GM18868 (cell line): ENCODE results near the gene ELANE.
"Not testable (repeated sequence)": the region's sequence is repeated elsewhere in the genome, so short reads cannot be mapped to it uniquely, and the experiment has no call there.

Experiments used
- ATAC-seq: cut with Tn5 transposase; IDR thresholded peaks from one replicate; pipeline ENCODE4 v1.9.1; 2021; ENCODE audit warnings: mild to moderate bottlenecking, moderate library complexity; ENCODE audit not compliant: unreplicated experiment

The ELANE gene

GRCh38 chr19:835210-835810 lies 16.8 kb upstream of the ELANE start:
- no peak for ATAC-seq

DNA sequence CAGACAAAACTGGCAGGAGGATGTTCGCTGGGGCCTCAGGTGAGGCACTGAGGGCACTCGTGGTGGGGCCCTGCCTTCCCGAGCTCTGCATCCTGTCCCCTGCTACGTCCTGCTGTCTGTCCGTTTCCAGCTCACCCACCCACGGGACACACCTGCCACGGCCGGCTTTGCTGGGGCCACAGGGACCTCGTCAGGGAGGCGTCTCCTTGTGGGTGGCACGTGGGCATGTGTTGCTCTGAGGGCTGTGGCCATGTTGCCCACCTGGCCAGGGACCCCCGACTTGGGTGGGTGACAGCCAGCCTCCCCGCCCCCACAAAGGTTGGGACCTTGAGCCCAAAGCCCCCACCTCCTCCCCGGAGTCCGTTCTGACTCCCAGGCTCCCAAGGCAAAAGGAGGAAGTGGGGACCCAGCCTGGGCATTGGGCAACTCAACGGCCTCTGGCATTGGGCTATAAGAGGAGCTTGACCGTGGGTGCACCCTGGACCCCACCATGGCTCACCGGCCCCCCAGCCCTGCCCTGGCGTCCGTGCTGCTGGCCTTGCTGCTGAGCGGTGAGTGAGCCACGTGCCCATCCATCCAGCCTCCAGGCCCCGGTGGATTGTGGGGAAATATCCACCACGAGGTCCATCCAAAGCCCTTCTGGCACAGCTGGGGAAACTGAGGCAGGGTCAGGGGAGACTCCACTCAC lies 11.4 kb upstream of the ELANE start, which contains the start of gene PRTN3:
TSS of gene PRTN3 (plus strand) at position 481 of the 688 bp plus-strand sequence. CDS start at position 491, 10 bp downstream.
- no peak for ATAC-seq

DNA sequence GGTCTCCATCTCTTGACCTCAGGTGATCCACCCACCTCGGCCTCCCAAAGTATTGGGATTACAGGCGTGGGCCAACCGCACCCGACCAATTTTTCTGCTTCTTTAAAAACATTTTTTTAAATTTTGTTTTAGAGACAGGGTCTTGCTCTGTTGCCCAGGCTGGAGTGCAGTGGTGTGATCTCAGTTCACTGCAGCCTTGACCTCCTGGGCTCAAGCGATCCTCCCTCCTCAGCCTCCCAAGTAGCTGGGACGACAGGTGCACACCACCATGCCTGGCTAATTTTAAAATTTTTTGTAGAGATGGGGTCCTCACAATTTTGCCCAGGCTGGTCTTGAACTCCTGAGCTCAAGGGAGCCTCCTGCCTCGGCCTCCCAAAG lies 9.3 kb upstream of the ELANE start:
- ATAC-seq: not testable (repeated sequence)

DNA sequence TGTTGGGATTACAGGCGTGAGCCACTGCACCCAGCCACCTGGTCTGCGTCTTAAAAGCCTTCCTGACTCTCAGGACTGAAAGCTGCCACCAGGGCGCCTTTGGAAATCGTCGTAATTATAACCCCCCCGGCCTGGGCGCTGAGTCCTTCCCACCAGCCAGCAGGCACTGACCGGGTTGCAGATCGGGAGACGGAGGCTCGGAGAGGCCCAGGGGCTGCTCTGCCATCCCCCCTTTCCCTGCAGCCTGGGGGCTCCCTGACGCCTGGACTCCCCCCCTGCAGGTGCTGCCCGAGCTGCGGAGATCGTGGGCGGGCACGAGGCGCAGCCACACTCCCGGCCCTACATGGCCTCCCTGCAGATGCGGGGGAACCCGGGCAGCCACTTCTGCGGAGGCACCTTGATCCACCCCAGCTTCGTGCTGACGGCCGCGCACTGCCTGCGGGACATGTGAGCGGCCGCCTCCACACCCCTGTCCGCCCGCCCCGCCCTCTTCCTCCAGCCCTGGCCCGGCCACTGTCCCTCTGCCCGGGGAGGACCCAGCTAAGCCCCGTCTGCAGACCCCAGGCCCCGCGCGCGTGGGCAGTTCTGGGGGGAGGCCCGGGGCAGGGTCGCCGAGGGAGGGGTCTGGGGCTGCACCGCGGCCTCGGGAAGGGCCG lies 8.8 kb upstream of the ELANE start:
- ATAC-seq: no peak

DNA sequence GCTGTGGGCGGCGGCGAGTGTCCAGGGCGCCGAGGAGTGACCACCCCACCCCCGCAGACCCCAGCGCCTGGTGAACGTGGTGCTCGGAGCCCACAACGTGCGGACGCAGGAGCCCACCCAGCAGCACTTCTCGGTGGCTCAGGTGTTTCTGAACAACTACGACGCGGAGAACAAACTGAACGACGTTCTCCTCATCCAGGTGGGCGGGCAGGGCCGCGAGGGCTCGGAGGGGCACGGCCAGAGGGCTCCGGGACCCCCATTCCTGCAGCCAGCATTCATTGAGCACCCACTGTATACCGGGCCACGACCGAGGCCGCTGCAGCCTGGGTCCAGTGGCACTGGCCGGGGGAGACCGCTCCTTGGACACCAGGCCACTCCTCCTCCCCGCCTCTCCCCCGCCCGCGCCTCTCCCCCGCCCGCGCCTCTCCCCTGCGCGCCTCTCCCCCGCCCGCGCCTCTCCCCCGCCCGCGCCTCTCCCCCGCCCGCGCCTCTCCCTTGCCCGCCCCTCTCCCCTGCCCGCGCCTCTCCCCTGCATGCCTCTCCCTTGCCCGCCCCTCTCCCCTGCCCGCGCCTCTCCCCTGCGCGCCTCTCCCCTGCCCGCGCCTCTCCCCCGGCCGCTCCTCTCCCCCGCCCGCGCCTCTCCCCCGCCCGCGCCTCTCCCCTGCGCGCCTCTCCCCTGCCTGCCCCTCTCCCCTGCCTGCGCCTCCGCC lies 8.1 kb upstream of the ELANE start:
- no peak for ATAC-seq

DNA sequence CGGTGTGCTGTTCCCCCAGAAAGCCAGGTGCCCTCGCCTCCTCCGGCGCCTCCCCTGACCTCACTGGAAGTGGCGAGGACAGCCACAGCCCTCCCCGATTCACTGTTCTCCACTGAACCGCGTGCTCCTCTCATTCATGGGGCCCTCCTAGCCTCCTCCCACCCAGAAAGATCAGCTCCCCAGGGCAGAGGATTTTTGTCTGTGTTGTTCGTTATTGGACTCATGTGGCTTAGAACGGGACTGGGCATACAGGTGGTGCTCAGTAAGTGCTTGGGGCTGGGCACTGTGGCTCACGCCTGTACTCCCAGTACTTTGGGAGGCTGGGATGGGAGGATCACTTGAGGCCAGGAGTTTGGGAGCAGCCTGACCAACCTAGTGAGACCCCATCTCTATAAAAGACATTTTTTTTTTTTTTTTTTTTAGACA lies 7.5 kb upstream of the ELANE start:
- no peak for ATAC-seq

GRCh38 chr19:845707-846521 lies 6.2 kb upstream of the ELANE start:
- ATAC-seq: no peak

DNA sequence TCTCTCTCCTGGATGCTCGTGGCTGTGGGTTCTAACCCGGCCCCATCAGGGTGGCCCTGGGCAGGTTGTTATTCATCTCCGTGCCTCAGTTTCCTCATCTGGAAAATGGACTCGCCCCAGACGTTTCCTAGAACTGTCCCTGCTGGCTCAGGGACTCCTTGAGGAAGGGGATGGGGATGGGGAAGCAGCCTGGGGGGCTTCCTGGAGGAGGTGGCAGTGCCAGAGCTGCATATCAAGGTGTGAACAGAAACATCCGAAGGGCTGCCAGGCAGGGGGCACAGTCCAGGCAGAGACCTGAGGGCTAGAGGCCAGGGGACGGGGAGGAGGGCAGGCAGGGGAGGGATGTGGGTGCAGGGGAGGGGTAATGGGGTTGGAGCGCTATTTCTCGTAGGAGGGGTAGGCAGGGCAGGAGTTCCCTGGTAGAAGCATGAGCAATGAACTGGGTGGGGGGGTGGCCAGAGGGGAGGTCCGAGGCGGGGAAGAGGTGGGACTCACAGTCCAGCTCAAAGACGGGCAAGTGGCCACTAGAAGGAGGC lies 3.6 kb upstream of the ELANE start:
- ATAC-seq: no peak

GRCh38 chr19:849195-849594 lies 2.9 kb upstream of the ELANE start:
- not testable (repeated sequence) for ATAC-seq

DNA sequence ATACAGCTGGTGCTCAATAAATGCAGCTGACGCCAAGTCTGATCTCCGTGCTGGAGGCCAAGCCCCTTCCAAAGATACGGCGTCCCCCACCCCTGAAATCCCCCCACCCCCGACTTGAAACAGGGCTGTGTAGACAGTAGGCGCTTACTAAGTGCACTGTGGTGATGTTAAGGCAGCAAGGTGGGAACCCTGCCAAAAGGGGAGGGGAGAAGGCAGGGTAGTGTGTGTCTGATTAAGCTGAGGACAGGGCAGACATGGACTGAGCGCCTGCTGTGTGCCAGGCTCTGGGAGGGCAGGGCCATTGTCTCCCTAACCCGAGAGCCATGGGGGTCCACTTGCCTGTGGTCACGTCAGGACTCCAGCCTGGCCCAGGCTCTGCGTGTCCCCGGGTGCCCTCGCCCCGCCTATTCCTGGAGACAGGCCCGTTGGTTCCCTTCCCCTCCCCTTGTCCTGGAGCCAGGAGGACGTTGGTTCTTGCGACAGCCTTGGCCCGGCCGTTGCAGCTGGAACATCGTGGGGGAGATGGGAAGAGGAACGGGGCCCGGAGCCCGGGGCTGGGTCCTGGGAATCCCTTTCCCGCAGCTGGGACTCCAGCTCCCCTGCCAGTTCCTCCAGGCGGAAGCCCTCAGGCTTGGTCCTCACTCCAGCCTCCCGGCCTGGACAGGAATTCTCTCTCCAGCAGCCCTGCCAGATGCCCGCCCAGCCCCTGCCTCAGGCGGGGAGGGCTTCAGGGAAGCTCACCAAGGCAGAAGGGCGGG lies 1.7 kb upstream of the ELANE start:
- ATAC-seq: no peak

GRCh38 chr19:850979-851335 lies 1.1 kb upstream of the ELANE start:
- ATAC-seq: no peak

- no peak for ATAC-seq
Measured at GRCh38 chr19:853014-853585, 997 bp downstream of the ELANE start.

DNA sequence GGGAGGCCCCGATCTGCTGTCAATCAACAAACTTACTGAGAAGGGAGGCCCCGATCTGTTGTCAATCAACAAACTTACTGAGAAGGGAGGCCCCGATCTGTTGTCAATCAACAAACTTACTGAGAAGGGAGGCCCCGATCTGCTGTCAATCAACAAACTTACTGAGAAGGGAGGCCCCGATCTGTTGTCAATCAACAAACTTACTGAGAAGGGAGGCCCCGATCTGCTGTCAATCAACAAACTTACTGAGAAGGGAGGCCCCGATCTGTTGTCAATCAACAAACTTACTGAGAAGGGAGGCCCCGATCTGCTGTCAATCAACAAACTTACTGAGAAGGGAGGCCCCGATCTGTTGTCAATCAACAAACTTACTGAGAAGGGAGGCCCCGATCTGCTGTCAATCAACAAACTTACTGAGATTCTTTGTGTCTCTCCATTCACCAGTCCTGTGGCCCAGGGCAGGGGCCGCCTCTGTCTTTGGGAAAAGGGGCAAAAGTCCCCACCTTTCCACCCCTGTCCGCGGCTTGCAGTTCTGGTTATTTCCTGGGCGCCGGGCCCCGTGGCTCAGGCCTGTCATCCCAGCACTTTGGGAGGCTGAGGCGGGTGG lies 1.6 kb downstream of the ELANE start:
- ATAC-seq: not testable (repeated sequence)

DNA sequence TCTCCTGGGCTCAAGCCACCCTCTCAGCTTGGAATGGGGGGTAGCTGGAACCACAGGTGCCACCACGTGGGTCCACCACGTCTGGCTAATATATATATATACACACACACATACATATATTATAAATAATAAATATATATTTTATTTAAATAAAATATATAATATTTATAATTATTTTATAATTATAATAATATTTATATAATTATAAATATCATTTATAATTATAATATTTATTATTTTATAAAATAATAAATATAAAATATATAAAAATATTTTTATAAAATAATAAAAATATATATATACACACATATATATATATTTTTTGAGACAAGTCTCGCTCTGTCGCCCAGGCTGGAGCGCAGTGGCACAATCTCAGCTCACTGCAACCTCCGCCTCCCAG lies 2.4 kb downstream of the ELANE start:
- ATAC-seq: no peak

GRCh38 chr19:855142-855541 lies 3.0 kb downstream of the ELANE start:
- ATAC-seq: no peak

DNA sequence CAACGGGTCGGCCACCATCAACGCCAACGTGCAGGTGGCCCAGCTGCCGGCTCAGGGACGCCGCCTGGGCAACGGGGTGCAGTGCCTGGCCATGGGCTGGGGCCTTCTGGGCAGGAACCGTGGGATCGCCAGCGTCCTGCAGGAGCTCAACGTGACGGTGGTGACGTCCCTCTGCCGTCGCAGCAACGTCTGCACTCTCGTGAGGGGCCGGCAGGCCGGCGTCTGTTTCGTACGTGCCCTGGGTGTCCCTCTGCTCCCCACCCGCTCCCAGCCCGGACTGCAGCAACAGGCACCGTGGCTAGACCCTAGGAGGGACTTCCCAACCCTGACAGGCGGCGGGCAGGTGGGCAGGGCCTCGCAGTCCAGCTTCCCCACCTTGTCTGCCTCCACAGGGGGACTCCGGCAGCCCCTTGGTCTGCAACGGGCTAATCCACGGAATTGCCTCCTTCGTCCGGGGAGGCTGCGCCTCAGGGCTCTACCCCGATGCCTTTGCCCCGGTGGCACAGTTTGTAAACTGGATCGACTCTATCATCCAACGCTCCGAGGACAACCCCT lies 3.5 kb downstream of the ELANE start:
- ATAC-seq: no peak

DNA sequence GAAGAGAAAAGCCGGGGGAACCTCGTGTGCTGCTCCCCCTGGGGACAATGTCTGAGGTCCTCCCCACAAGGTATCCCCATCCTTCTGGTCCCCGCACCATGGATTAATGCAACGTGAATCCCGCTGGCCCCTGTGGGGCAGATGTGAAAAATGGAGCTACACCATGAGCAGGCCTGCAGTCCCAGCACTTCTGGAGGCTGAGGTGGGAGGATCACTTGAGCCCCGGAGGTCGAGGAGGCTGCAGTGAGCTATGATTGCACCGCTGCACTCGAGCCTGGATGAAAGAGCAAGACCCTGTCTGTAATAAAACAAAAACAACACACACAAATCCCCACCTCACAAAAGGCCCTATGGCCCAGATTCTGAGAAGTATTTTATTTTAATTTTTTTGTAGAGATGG lies 6.2 kb downstream of the ELANE start:
- no peak for ATAC-seq

DNA sequence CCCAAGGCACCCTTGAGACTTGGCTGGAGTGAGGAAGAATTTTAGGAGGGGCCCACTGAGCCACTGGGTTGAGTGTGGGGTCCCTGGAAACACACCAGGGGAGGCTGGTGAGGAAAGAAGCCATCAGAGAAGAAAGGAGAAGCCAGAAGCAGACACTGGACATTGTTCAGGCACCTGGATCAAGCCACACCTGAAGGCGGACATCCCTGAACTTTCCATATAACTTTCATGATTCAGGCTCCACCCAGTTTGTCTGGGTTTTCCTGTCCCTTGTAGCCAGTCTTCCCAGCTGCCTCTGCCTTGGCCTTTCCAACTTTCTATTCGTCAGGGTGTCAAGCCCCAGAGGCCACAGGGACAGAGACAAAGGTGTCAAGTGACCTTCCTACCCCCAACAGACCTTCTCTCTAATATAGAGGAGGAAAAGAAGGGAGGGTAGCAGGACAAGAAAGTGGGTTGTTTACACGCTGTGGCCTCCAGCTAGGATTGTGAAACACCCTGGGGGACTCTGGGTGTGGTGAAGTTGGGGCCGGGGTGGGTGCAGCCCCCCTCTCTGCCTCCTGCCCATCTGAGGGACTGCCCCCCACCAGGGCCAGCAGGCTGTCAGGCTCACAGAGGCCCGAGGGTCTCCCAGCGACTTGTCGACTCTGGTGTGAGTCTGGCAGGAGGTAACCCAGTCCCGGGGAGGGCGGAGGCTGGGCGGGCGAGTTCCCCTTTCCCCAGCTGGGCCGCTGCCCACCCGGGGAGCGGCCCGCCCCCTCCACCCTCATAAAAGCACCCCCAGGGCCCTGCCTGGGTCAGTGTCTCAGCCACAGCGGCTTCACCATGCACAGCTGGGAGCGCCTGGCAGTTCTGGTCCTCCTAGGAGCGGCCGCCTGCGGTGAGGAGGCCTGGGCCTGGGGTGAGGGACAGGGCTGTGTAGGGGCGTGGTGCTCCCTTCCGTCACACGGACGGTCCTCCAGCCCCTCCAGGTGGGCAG lies 7.1 kb downstream of the ELANE start, which contains the start of gene CFD:
TSS of gene CFD (plus strand) at position 797 of the 976 bp plus-strand sequence. CDS start at position 823, 26 bp downstream.
- no peak for ATAC-seq
